ENCODE results near the gene USP16.

GRCh38 chr21:29052224-29052623 lies 27.8 kb downstream of the USP16 start:
- TF ChIP-seq, protein P1, sequence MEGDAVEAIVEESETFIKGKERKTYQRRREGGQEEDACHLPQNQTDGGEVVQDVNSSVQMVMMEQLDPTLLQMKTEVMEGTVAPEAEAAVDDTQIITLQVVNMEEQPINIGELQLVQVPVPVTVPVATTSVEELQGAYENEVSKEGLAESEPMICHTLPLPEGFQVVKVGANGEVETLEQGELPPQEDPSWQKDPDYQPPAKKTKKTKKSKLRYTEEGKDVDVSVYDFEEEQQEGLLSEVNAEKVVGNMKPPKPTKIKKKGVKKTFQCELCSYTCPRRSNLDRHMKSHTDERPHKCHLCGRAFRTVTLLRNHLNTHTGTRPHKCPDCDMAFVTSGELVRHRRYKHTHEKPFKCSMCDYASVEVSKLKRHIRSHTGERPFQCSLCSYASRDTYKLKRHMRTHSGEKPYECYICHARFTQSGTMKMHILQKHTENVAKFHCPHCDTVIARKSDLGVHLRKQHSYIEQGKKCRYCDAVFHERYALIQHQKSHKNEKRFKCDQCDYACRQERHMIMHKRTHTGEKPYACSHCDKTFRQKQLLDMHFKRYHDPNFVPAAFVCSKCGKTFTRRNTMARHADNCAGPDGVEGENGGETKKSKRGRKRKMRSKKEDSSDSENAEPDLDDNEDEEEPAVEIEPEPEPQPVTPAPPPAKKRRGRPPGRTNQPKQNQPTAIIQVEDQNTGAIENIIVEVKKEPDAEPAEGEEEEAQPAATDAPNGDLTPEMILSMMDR (IDR thresholded peaks at IDR 0.05) = no peak
- TF ChIP-seq POLR2A (IDR thresholded peaks at IDR 0.05) = no peak

Measured in adrenal gland (tissue), 5 donors.